ENCODE results near the gene GSDMA.
A peak's percentile ranks its signal among the peaks of the same experiment; 100 is the strongest.

GSDMA gene

DNA sequence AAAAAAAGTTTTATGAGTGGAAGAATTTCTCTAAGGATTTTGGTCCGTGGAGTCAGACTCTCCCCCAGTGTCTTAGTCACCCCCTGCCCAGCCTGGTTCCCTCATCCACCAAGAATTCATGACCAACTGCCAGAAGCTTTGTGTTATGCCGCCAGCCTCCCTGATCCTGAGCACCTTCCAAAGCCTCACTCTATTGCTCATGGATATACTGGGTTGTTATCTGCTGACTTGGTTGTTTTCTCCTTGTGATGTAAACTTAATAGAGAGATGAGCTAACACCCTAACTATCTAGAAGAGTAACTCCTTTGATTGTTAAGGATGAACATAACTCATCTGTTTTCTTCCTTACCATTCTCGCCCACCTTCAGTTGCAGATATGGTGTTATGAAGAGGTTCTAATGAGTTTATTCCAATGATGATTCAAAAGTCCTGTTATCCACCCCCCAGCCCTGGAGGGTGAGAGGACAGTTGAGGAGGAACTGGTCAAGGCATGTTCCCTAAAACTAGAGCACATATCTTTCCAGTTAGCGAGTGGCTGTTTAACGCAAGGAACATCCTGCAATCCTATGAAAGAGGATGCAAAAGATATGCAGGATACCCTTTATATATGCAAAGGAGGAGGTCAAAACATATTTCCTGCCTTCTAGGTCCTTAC, 16.3 kb downstream of the GSDMA start:
- CTCF ChIA-PET, result interaction anchor here (0.6 to 6.3 kb wide), 14 partner anchors 10 to 363 kb away, joined by 3 to 72 read pairs (median 4); no protein-coding TSS in a partner anchor
- POLR2A ChIA-PET, result interaction anchor here (1.6 to 2.5 kb wide), 4 partner anchors 17 to 52 kb away, joined by 11 to 41 read pairs (median 18); partner anchors contain the start of genes LRRC3C and ORMDL3
- H3K4me1 ChIP-seq (ENCODE audit: control insufficient read depth, insufficient read depth, low read length), result no peaks in the 10 kb centered on the region; the same call in 1 of the 2 replicates
- TF ChIP-seq ZNF600 (tag by site-specific recombination; IDR thresholded peaks at IDR 0.05) (peak; percentile 79), ZNF16 (tag by site-specific recombination; IDR thresholded peaks at IDR 0.05; ENCODE audit: low read depth) (no peak), GLIS1 (tag by site-specific recombination; IDR thresholded peaks at IDR 0.05) (peak; percentile 32; the same call in 1 of the 2 replicates)
- H3K4me3 ChIP-seq (ENCODE audit: low read depth, low read length), result no peak overlapping the region
- no peaks in the 10 kb centered on the region for H3K9me3 ChIP-seq (ENCODE audit: control insufficient read depth, insufficient read depth, low read depth, low read length)
- peaks cover 5 to 6% of the 10 kb centered on the region in 2 experiments; a peak in 2 of 3 replicates for H3K36me3 ChIP-seq (ENCODE audit: control insufficient read depth in 2 of 2, insufficient read depth in 1 of 2, low read length in 2 of 2)
- H3K27ac ChIP-seq (ENCODE audit: extremely low read depth, low read depth, low read length), result no peak overlapping the region

DNA sequence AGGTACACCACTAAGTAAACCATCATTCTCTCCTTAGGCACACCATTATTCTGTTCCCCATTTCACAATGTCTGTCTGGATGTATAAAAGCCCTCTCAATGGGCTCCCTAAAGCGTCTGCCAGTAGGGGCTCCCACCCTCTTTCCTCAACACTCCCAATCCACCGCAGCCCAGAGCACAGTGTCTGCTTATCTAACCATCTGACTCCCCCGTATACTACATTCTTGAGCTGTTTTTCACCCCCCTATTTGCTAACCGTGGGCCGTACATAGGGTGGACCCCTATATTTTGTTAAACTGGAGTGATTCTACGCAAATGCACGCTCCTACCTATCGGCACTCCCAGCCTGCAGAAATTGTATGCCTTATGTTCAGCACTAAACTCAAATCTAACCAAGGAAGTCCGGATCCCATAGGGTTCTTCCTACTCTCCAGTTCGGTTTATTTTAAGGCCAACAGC, 17.1 kb downstream of the GSDMA start:
- CTCF ChIA-PET, result interaction anchor here (0.6 to 6.3 kb wide), 26 partner anchors 11 to 933 kb away, joined by 3 to 72 read pairs (median 3); no protein-coding TSS in a partner anchor

More for the DNA sequence above, 17.1 kb downstream of the GSDMA start:
- Histone ChIP-seq H3K4me1 (ENCODE audit: control insufficient read depth, insufficient read depth, low read length) (no peaks in the 10 kb centered on the region; the same call in 1 of the 2 replicates), H3K27ac (ENCODE audit: extremely low read depth, low read depth, low read length) (peak overlapping the region; percentile 88; the same call in 1 of the 2 replicates), H3K36me3 (ENCODE audit: control insufficient read depth in 2 of 2, insufficient read depth in 1 of 2, low read length in 2 of 2) (peaks cover 11 to 14% of the 10 kb centered on the region in 2 experiments), H3K9me3 (ENCODE audit: control insufficient read depth, insufficient read depth, low read depth, low read length) (no peaks in the 10 kb centered on the region), H3K4me3 (ENCODE audit: low read depth, low read length) (peak overlapping the region; percentile 99)
- POLR2A ChIA-PET, result interaction anchor here (0.6 to 2.5 kb wide), 29 partner anchors 9 to 358 kb away, joined by 3 to 41 read pairs (median 5); partner anchors contain the start of genes ERBB2, GSDMB, LRRC3C and MED24
- TF ChIP-seq ZNF600 (tag by site-specific recombination; IDR thresholded peaks at IDR 0.05) (peak; percentile 46; the same call in 1 of the 2 replicates), GLIS2 (tag by site-specific recombination; IDR thresholded peaks at IDR 0.05) (no peak), HOXD13 (CRISPR knock-in tag; IDR thresholded peaks at IDR 0.05; ENCODE audit: borderline replicate concordance) (no peak), ZNF335 (tag by site-specific recombination; conservative IDR thresholded peaks at IDR 0.05) (peak; percentile 89), ZBTB48 (tag by site-specific recombination; IDR thresholded peaks at IDR 0.05) (peak; percentile 76), PRDM10 (tag by site-specific recombination; IDR thresholded peaks at IDR 0.05) (peak; percentile 97), EGR2 (tag by site-specific recombination; IDR thresholded peaks at IDR 0.05; ENCODE audit: low read depth) (peak; percentile 24; the same call in 1 of the 2 replicates), ZNF266 (tag by site-specific recombination; IDR thresholded peaks at IDR 0.05; ENCODE audit: low read depth) (no peak), ZNF211 (tag by site-specific recombination; IDR thresholded peaks at IDR 0.05; ENCODE audit: low read depth) (no peak), CTCF (tag by site-specific recombination; IDR thresholded peaks at IDR 0.05) (peak; percentile 66; the same call in 1 of the 2 replicates), MYNN (tag by site-specific recombination; IDR thresholded peaks at IDR 0.05; ENCODE audit: borderline replicate concordance) (0 out of 2 replicates have a peak, but pooled peaks have one; percentile 56), YY2 (tag by site-specific recombination; IDR thresholded peaks at IDR 0.05) (0 out of 2 replicates have a peak, but pooled peaks have one; percentile 18), ZFHX2 (tag by site-specific recombination; conservative IDR thresholded peaks at IDR 0.05) (no peak; the same call in 1 of the 2 replicates), KLF7 (tag by site-specific recombination; IDR thresholded peaks at IDR 0.05; ENCODE audit: borderline replicate concordance) (0 out of 2 replicates have a peak, but pooled peaks have one; percentile 37), ZBTB20 (tag by site-specific recombination; IDR thresholded peaks at IDR 0.05) (peak; percentile 45), KLF10 (tag by site-specific recombination; IDR thresholded peaks at IDR 0.05) (no peak), ZNF140 (tag by site-specific recombination; IDR thresholded peaks at IDR 0.05) (no peak), ZIC2 (tag by site-specific recombination; IDR thresholded peaks at IDR 0.05) (peak; percentile 35; the same call in 1 of the 2 replicates)
